HK-2 (cell line): Measurements from ENCODE around the gene RGPD3.

ENCODE experiments used
- DNase-seq: peaks from one replicate; pipeline ENCODE4 v3.0.0-alpha.2; 2018; ENCODE audit not compliant: unreplicated experiment

Gene RGPD3

GRCh38 chr2:106342831-106343251 is 125.4 kb downstream of the RGPD3 start:
- no peak for DNase-seq

DNA sequence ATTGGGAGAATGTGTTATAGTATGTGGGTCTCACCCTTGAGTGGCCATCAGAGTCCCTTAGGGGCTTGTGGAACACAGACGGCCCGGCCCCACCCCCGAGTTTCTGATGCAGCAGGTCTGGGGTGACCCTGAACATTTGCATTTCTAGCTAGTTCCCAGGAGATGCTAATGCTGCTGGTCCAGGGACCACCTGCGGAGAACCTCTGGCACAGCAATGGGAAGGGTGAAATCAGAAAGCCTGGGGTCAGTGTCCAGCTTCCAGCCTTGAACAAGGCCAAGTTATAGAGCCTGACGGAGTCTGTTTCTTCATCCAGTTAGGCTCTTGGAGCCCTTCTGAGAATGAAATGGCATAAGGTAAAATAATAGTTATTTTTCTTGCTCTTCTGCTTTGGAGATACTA is 126.5 kb downstream of the RGPD3 start:
- DNase-seq: no peak
